ENCODE data around the gene EMC10.

GRCh38 chr19:50433201-50434180 lies 42.8 kb upstream of the EMC10 start:
- TF ChIP-seq POLR2A (IDR thresholded peaks at IDR 0.05), result no peak
- TF ChIP-seq CTCF (IDR thresholded peaks at IDR 0.05), result no peak

Measured in thyroid gland (tissue), 4 donors.